ENCODE results near the gene CD84.

Gene CD84

DNA sequence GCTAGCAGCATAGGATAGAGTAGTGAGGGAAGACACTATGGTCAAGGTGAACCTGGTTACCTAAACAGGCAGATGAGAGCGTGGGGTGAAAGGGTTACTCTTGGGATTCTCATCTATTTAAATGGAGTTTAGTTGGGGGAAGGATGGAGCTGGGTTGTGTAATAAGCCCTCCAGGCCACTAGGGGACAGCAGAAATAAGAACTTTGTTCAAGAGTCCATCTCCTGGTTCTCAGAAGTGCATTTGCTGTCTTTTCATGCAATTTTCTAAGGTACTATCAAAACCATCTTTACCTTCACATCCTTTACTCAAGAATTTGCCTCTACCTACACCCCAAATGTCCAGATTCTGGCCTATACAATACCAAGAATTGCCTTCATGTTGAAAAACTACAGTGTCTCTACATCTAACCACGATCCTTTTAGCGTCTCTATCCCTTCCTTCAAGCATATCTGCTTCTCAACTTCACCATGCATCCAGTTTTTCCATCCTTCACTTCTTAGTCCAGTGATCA, 39.5 kb upstream of the CD84 start:
- TF ChIP-seq, protein P1, sequence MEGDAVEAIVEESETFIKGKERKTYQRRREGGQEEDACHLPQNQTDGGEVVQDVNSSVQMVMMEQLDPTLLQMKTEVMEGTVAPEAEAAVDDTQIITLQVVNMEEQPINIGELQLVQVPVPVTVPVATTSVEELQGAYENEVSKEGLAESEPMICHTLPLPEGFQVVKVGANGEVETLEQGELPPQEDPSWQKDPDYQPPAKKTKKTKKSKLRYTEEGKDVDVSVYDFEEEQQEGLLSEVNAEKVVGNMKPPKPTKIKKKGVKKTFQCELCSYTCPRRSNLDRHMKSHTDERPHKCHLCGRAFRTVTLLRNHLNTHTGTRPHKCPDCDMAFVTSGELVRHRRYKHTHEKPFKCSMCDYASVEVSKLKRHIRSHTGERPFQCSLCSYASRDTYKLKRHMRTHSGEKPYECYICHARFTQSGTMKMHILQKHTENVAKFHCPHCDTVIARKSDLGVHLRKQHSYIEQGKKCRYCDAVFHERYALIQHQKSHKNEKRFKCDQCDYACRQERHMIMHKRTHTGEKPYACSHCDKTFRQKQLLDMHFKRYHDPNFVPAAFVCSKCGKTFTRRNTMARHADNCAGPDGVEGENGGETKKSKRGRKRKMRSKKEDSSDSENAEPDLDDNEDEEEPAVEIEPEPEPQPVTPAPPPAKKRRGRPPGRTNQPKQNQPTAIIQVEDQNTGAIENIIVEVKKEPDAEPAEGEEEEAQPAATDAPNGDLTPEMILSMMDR (conservative IDR thresholded peaks at IDR 0.05), result peak; percentile 26; the same call in 1 of the 2 replicates
- no peak overlapping the region for H3K27ac ChIP-seq

DNA sequence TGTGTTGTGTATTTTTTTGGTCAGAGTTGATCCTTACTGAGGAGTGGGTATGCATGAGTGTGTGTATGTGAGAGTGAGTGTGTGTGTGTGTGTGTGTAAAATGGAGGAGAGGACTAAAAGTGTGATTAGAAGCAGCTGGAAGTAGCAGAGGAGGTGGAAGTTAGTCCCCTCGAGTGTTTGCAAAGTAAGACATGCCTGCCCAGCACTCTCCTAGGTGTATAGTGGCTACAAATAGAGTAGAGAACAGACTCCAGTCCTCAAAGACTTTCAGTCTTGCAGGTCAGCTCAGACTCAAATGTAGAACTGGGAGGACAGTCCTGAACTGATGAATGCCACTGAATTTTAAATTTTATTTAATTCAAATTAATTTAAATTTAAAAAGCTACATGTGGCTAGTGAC, 39.0 kb upstream of the CD84 start:
- TF ChIP-seq, protein P1 (conservative IDR thresholded peaks at IDR 0.05), result no peak
- no peak overlapping the region for H3K27ac ChIP-seq

DNA sequence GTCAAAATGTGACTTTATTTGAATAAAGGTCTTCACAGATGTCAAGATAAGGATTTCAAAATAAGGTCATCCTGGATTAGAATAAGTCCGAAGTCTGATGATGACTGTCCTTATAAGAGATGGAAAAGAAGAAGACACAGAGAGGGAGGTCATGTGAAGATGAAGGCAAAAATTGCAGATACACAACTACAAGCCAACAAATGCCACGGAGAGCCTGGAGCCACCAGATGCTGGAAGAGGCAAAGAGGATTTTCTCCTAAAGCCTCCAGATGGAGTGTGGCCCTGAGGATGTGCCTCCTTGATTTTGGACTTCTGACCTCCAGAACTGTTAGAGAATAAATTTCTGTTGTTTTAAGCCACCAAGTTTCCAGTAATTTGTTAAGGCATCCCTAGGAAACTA, 36.4 kb upstream of the CD84 start:
- H3K27ac ChIP-seq, result no peak overlapping the region
- TF ChIP-seq, protein P1 (conservative IDR thresholded peaks at IDR 0.05), result no peak

DNA sequence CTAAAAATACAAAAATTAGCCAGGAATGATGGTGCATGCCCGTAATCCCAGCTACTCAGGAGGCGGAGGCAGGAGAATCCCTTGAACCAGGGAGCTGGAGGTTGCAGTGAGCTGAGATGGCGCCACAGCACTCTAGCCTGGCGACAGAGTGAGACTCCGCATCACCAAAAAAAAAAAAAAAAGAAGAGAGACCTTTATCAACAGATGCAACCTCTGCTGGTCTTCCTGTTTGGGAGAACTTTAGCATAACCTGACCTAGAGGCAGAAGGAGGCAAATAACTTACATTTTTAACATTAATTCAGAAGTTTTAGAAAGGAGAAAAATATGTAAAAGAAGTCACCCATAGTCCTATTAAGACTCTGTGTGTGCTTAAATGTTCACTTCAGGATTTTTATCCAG, 35.1 kb upstream of the CD84 start:
- TF ChIP-seq, protein P1 (conservative IDR thresholded peaks at IDR 0.05), result no peak
- no peak overlapping the region for H3K27ac ChIP-seq

DNA sequence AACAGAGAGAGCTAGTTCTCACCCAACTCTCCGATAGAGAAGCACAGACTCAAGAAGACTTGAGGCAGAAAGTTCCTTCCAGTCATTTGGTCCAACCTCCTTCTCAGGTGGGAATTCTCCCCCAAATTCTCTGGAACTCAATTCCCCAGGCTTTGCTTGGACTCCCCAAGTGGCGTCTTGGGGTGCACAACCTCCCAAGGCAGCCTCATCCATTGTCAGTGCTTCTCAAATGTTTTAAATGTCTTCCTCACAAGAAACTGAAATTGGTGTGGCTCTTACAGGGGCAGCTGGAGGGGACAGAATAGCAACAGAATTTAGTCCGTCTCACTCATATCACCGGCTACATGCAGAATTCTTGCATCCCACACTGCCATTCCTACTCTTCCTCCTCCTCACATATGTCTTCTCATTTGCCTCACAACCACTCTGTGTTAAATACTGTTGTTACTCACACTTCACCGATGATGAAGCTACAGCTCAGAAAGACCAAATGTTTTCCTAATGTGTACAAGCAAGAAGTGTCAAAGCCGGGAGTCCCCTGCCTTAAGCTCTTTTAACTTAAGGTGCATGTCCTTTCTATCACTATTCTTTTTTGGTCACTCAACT, 33.4 kb upstream of the CD84 start:
- no peak overlapping the region for H3K27ac ChIP-seq
- TF ChIP-seq, protein P1 (conservative IDR thresholded peaks at IDR 0.05), result no peak

DNA sequence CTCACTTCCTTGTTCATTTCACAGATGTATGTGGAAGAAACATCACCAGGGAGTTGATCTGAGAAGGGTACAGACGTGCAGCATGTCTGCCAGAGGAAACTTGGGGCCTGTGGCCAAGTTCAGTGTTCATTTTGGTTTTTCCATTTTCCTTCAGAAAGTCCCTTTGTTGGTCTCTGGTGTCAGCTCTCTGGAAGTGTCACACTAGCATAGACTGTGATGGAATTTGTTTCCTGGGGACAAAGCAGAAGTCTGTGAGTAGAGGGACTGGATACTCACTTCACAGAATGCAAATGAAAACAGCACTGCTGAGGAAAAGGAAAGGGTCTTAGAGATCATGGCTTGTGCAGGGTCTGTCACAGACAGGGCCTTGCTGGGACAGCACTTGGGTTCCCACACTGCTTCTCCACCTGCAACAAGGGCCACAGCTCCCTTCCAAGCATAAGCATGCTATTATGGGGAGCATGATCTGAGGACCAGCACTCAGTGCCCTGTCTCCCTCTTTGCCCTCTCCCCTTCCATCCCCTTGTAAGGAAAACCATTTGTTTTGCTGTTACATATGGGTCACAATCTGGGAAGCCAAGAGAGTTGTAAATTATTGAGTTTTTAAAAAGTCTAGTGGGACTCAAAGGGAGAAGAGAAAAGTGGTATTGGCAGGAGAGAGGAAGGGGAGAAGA, 31.4 kb upstream of the CD84 start:
- H3K27ac ChIP-seq, result no peak overlapping the region
- TF ChIP-seq, protein P1 (conservative IDR thresholded peaks at IDR 0.05), result no peak

DNA sequence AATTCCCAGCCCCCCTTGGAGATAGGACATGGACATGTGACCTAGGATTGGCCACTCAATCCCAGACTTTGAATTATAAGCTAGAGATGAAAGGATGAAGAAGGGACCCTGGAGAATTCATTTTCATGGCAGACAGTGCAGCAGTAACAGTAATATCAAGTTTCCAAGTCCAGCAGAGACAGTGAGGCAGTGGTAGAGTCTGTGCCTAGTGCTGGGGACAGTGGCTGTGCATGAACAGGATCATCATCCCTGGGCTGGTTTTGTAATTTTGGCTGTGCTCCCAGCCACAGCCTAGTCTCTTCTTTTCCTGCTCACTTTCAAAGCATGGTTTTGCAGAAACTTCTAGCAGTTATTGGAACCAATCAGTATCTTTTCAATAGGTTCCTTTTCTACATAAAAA, 29.6 kb upstream of the CD84 start:
- TF ChIP-seq, protein P1 (conservative IDR thresholded peaks at IDR 0.05), result no peak

More for the DNA sequence above, 29.6 kb upstream of the CD84 start:
- H3K27ac ChIP-seq, result no peak overlapping the region
